Aorta (tissue), 5 donors: ENCODE data around the gene ADPGK. TPM values are rescaled to one million over a fixed set of nuclear protein-coding genes. Genes with fewer than 3 reads are reported as not detected.

Experiments
- ATAC-seq: fragments of 200-7000 bp; cut with Tn5 transposase; one replicate; pipeline ENCODE4 v1.9.1; 2022; ENCODE audit warnings: moderate library complexity; ENCODE audit not compliant: low FRiP score
- DNase-seq, 2 donors: peaks; one replicate each; pipeline ENCODE4 v3.0.0-alpha.2; 2020
- H3K27ac ChIP-seq, 2 donors: one replicate each; pipeline ENCODE4 v1.5.1; 2013; ENCODE audit warnings: low read length in 2 of 2, mild to moderate bottlenecking in 2 of 2, moderate library complexity in 2 of 2, control low read depth in 1 of 2, inconsistent platforms in 1 of 2, low read depth in 1 of 2
- H3K27me3 ChIP-seq, 2 donors: one replicate each; pipeline ENCODE4 v1.6.1; 2013; ENCODE audit warnings: control low read depth in 1 of 2, low read length in 1 of 2, mild to moderate bottlenecking in 1 of 2, moderate library complexity in 1 of 2; ENCODE audit not compliant: insufficient read depth in 2 of 2, control insufficient read depth in 1 of 2
- H3K36me3 ChIP-seq, 2 donors: one replicate each; pipeline ENCODE4 v1.6.1; 2013; ENCODE audit warnings: control low read depth in 1 of 2, low read length in 1 of 2, mild to moderate bottlenecking in 1 of 2; ENCODE audit not compliant: insufficient read depth in 2 of 2, control insufficient read depth in 1 of 2
- H3K4me1 ChIP-seq, 2 donors: one replicate each; pipeline ENCODE4 v1.6.1; 2013; ENCODE audit warnings: low read length in 2 of 2, control low read depth in 1 of 2, mild to moderate bottlenecking in 1 of 2, moderate library complexity in 1 of 2; ENCODE audit not compliant: insufficient read depth in 2 of 2, control insufficient read depth in 1 of 2
- H3K4me3 ChIP-seq, 2 donors: one replicate each; pipeline ENCODE4 v1.5.1; 2013; ENCODE audit warnings: low read length in 2 of 2, control low read depth in 1 of 2, mild to moderate bottlenecking in 1 of 2
- H3K9me3 ChIP-seq: one replicate; pipeline ENCODE4 v1.6.1; 2013; ENCODE audit warnings: mild to moderate bottlenecking, low read length; ENCODE audit not compliant: control insufficient read depth
- WGBS, 2 donors: extraction: QIAGEN DNeasy Blood & Tissue Kit; methylation state at CpG; one replicate each; pipeline ENCODE4 v1.1.7; 2013; 5-methylcytosine and 5-hydroxymethylcytosine counted together
- intact Hi-C, 2 donors: fragments of 100-400 bp; cut with DNase I; formaldehyde crosslinking; loops; one replicate each; pipeline versions ENCODE4 v1.14.2 to v1.15.0; 2022
- polyA plus RNA-seq, 2 donors: library from polyadenylated mRNA; stranded (reverse); fragments of 200-250 nt; gene quantifications; one replicate each; pipeline ENCODE4 v1.2.3, GENCODE V29; 2013
- total RNA-seq, 2 donors: library from RNA; stranded (reverse); fragmentation: NEBNext Ultra II Directional; extraction: Animal tissue kit (Norgen Biotek cat#: 25700); gene quantifications; one replicate each; pipeline ENCODE4 v1.2.1, GENCODE V29; 2021
- donor health status: healthy with polysubstance abuse.
- donor health status: Bipolar disorder and iron deficiency.
- donor health status: DM: no; HTN: no; CAD: no.
- donor health status: DM: no; HTN: no; CAD: no.
- donor health status: DM: yes; HTN: yes; CAD: no.

Gene ADPGK
- total and polyA plus RNA-seq, 4 donors, result 11.3 to 52.1 (median 39.8) TPM

- Histone ChIP-seq H3K36me3 (peaks cover 0 to 4% of the 10 kb centered on the region in 2 donors), H3K9me3 (no peaks in the 10 kb centered on the region), H3K4me3 (no peak overlapping the region), H3K27ac (no peak overlapping the region), H3K4me1 (no peaks in the 10 kb centered on the region), H3K27me3 (no peaks in the 10 kb centered on the region)
- intact Hi-C loops, result no loop called here
- no peak for ATAC-seq
- no peak for DNase-seq
- WGBS, 2 donors, result 78 to 84% methylated on average over 1 of the region's 1 CpG
Measured at GRCh38 chr15:72771329-72771725, 12.2 kb downstream of the ADPGK start.

GRCh38 chr15:72770673-72771328 is 12.8 kb downstream of the ADPGK start:
- DNase-seq, result no peak
- WGBS, 2 donors, result 79 to 80% methylated on average over 6 of the region's 6 CpGs
- intact Hi-C loops, result no loop called here
- no peaks in the 10 kb centered on the region for H3K27me3 ChIP-seq
- no peak overlapping the region for H3K4me3 ChIP-seq
- H3K9me3 ChIP-seq, result no peaks in the 10 kb centered on the region
- H3K27ac ChIP-seq, result no peak overlapping the region
- H3K36me3 ChIP-seq, result peaks cover 0 to 4% of the 10 kb centered on the region in 2 donors
- H3K4me1 ChIP-seq, result no peaks in the 10 kb centered on the region
- ATAC-seq, result no peak

GRCh38 chr15:72766780-72767179 is 16.8 kb downstream of the ADPGK start:
- Histone ChIP-seq H3K27me3 (no peaks in the 10 kb centered on the region), H3K27ac (no peak overlapping the region), H3K36me3 (peaks cover 0 to 2% of the 10 kb centered on the region in 2 donors), H3K4me1 (no peaks in the 10 kb centered on the region), H3K9me3 (no peaks in the 10 kb centered on the region), H3K4me3 (no peak overlapping the region)
- intact Hi-C loops, result no loop called here
- no peak for DNase-seq
- no peak for ATAC-seq
- 98 to 99% methylated on average over 2 of the region's 2 CpGs for WGBS, 2 donors

- no peaks in the 10 kb centered on the region for H3K9me3 ChIP-seq
- intact Hi-C loops, result no loop called here
- H3K27me3 ChIP-seq, result no peaks in the 10 kb centered on the region
- no peak overlapping the region for H3K4me3 ChIP-seq
- 95 to 98% methylated on average over 2 of the region's 2 CpGs for WGBS, 2 donors
- H3K36me3 ChIP-seq, result peaks cover 0 to 3% of the 10 kb centered on the region in 2 donors
- DNase-seq (no peak), ATAC-seq (no peak)
- no peaks in the 10 kb centered on the region for H3K4me1 ChIP-seq
- no peak overlapping the region for H3K27ac ChIP-seq
Measured at GRCh38 chr15:72766025-72766424, 17.5 kb downstream of the ADPGK start.

GRCh38 chr15:72764656-72765055 is 18.9 kb downstream of the ADPGK start:
- ATAC-seq (no peak), DNase-seq (no peak)
- Histone ChIP-seq H3K27me3 (no peaks in the 10 kb centered on the region), H3K27ac (no peak overlapping the region), H3K9me3 (no peaks in the 10 kb centered on the region), H3K4me3 (no peak overlapping the region), H3K36me3 (peaks cover 4 to 6% of the 10 kb centered on the region in 2 donors), H3K4me1 (no peaks in the 10 kb centered on the region)
- intact Hi-C loops, result no loop called here
- 98 to 99% methylated on average over 3 of the region's 3 CpGs for WGBS, 2 donors

GRCh38 chr15:72760590-72761260 is 22.8 kb downstream of the ADPGK start:
- intact Hi-C loops, result no loop called here
- Histone ChIP-seq H3K27ac (no peak overlapping the region), H3K36me3 (peaks cover 4 to 10% of the 10 kb centered on the region in 2 donors), H3K4me1 (no peaks in the 10 kb centered on the region), H3K9me3 (no peaks in the 10 kb centered on the region), H3K4me3 (no peak overlapping the region), H3K27me3 (no peaks in the 10 kb centered on the region)
- DNase-seq, result no peak
- no peak for ATAC-seq
- WGBS, 2 donors, result 89 to 94% methylated on average over 5 of the region's 5 CpGs

GRCh38 chr15:72758182-72758581 is 25.4 kb downstream of the ADPGK start:
- H3K9me3 ChIP-seq, result no peaks in the 10 kb centered on the region
- H3K27me3 ChIP-seq, result no peaks in the 10 kb centered on the region
- H3K4me3 ChIP-seq, result no peak overlapping the region
- no peak overlapping the region for H3K27ac ChIP-seq
- WGBS, 2 donors, result 83 to 87% methylated on average over 3 of the region's 3 CpGs
- no peak for DNase-seq
- peaks cover 6 to 16% of the 10 kb centered on the region in 2 donors for H3K36me3 ChIP-seq
- intact Hi-C loops, result no loop called here
- ATAC-seq, result no peak
- H3K4me1 ChIP-seq, result no peaks in the 10 kb centered on the region

- intact Hi-C loops, result no loop called here
- ATAC-seq, result no peak
- WGBS, 2 donors, result 90 to 94% methylated on average over 6 of the region's 6 CpGs
Measured at GRCh38 chr15:72754096-72754495, 29.5 kb downstream of the ADPGK start.

More at GRCh38 chr15:72754096-72754495, 29.5 kb downstream of the ADPGK start:
- Histone ChIP-seq H3K27me3 (no peaks in the 10 kb centered on the region), H3K27ac (no peak overlapping the region), H3K4me3 (no peak overlapping the region), H3K9me3 (no peaks in the 10 kb centered on the region), H3K4me1 (no peaks in the 10 kb centered on the region), H3K36me3 (peaks cover 3 to 12% of the 10 kb centered on the region in 2 donors)
- no peak for DNase-seq
